ENCODE measurements around the gene EDN1. TPM values are rescaled to one million over a fixed set of nuclear protein-coding genes. Genes with fewer than 3 reads are reported as not detected.

EDN1 gene
- total and polyA plus RNA-seq, 12 donors: 0.36 to 7.8 (median 3.4) TPM

GRCh38 chr6:12291839-12292604 is 1.9 kb downstream of the EDN1 start:
- Histone ChIP-seq H3K4me3 (peak overlapping the region; percentile 25 to 62 (median 54)), H3K27me3 (peaks cover 0 to 38% (median 15%) of the 10 kb centered on the region in 7 donors), H3K9me3 (no peaks in the 10 kb centered on the region), H3K27ac (peak overlapping the region in 2 of 10 donors; percentile 17 to 23), H3K36me3 (peaks cover 0 to 32% (median 0%) of the 10 kb centered on the region in 9 donors), H3K4me1 (peaks cover 0 to 45% (median 15%) of the 10 kb centered on the region in 9 donors)
- 16 to 27% methylated on average over 15 of the region's 15 CpGs for WGBS, 2 donors
- TF ChIP-seq CTCF (IDR thresholded peaks at IDR 0.05): peak in 8 of 9 donors; percentile 10 to 62 (median 40)
- peak in 5 of 8 donors; percentile 32 to 59 (median 40) for ATAC-seq
- no peak for DNase-seq
- intact Hi-C loops (cut with DNase I): loop anchor here (2.0 to 10.0 kb wide), 13 partner anchors 120 to 710 kb away; no protein-coding TSS in a partner anchor

GRCh38 chr6:12293235-12293930 is 3.2 kb downstream of the EDN1 start:
- WGBS, 2 donors: 76 to 79% methylated on average over 4 of the region's 4 CpGs
- no peak for TF ChIP-seq CTCF (IDR thresholded peaks at IDR 0.05)
- H3K27ac ChIP-seq: no peak overlapping the region
- peaks cover 0 to 32% (median 0%) of the 10 kb centered on the region in 9 donors for H3K36me3 ChIP-seq
- peaks cover 0 to 45% (median 15%) of the 10 kb centered on the region in 9 donors for H3K4me1 ChIP-seq
- H3K4me3 ChIP-seq: peak overlapping the region in 7 of 10 donors; percentile 4 to 59 (median 53)
- H3K27me3 ChIP-seq: peaks cover 0 to 38% (median 15%) of the 10 kb centered on the region in 7 donors
- DNase-seq (no peak), ATAC-seq (no peak)
- intact Hi-C loops (cut with DNase I): loop anchor here (2.0 to 10.0 kb wide), 12 partner anchors 119 to 711 kb away; no protein-coding TSS in a partner anchor
- no peaks in the 10 kb centered on the region for H3K9me3 ChIP-seq

GRCh38 chr6:12293931-12294807 is 4.0 kb downstream of the EDN1 start:
- no peak for ATAC-seq
- H3K27me3 ChIP-seq: peaks cover 0 to 38% (median 15%) of the 10 kb centered on the region in 7 donors
- H3K4me1 ChIP-seq: peaks cover 0 to 42% (median 15%) of the 10 kb centered on the region in 9 donors
- peak overlapping the region in 3 of 10 donors; percentile 4 to 59 (median 9) for H3K4me3 ChIP-seq
- H3K36me3 ChIP-seq: peaks cover 0 to 32% (median 0%) of the 10 kb centered on the region in 9 donors
- DNase-seq: no peak
- TF ChIP-seq CTCF (IDR thresholded peaks at IDR 0.05): no peak
- H3K9me3 ChIP-seq: no peaks in the 10 kb centered on the region
- intact Hi-C loops (cut with DNase I): loop anchor here (2.0 to 10.0 kb wide), 12 partner anchors 118 to 712 kb away; no protein-coding TSS in a partner anchor
- no peak overlapping the region for H3K27ac ChIP-seq
- 73 to 82% methylated on average over 7 of the region's 7 CpGs for WGBS, 2 donors
